ENCODE measurements around the gene HRH3. TPM values are rescaled to one million over a fixed set of nuclear protein-coding genes. Genes with fewer than 3 reads are reported as not detected.

Gene HRH3
- total RNA-seq, 1 donor from 2014 or later, result not detected

DNA sequence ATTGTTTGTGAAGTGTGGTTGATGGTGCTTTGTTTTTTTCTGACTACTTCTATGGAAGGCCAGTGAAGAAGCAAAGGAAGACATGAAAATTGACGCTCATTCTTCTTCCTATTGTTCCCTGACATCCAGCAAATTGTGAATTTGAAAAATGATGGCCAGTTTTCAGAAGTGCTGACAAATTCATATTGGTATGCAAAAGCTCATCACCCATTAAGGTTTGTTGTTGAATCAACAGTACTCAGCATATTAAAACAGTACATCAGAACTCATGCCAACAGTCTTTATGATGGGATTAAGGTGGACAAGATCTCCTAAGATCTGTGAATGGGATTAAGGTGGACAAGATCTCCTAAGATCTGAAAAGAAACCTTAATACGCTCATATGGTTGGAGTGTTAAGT lies 38.3 kb downstream of the HRH3 start:
- DNase-seq (ENCODE audit: extremely low read depth, low read depth, low spot score), result no peak

DNA sequence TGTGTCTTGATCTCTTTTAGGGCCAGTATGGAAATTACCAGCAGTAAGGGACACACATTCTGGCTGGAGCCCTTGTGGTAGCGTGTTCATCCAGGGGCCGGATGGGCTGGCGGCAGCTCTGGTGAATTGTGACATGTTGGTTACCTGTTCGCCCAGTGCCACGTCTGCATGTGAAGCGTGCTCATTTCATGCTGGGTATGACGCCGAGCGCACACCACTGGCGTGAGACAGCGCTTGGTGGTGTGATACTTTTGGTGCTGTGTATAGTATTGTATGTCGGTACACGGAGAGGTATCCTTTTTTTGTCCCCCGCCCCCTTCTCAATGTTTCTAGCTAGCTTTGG lies 40.9 kb downstream of the HRH3 start:
- no peak for DNase-seq (ENCODE audit: extremely low read depth, low read depth, low spot score)

DNA sequence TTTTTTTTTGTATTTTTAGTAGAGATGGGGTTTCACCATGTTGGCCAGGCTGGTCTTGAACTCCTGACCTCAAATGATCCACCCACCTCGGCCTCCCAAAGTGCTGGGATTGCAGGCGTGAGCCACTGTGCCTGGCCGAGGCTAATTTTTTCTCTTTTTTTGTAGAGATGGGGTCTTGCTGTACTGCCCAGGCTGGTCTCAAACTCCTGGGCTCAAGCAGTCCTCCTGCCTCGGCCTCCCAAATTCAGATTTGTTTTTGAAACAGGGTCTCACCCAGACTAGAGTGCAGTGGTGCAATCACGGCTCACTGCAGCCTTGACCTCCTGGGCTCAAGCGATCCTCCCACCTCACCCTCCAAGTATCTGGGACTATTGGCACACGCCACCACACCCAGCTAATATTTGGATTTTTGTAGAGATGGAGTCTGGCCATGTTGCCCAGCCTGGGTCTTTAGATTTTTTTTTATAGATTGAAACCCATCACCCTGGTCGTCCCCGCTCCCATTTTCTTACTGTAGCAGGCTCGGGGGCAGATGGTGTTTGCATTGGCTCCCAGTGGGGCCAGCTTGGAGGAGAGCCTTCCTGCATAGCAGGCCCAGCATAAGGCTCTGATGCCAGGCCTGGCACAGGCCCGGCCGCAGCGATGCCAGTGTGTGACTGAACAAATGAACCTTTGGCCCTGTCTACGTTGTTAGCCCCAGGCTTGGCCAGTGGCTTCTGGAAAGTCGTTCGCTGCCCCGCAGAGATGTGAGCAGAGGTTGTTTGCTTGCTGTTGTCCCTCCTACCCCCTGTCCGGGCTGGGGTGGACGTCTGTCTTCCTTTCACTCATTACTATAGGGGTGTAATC lies 41.5 kb downstream of the HRH3 start:
- no peak for DNase-seq (ENCODE audit: extremely low read depth, low read depth, low spot score)

- no peak for DNase-seq (ENCODE audit: extremely low read depth, low read depth, low spot score)
Measured at GRCh38 chr20:62177307-62177706, 42.8 kb downstream of the HRH3 start.

DNA sequence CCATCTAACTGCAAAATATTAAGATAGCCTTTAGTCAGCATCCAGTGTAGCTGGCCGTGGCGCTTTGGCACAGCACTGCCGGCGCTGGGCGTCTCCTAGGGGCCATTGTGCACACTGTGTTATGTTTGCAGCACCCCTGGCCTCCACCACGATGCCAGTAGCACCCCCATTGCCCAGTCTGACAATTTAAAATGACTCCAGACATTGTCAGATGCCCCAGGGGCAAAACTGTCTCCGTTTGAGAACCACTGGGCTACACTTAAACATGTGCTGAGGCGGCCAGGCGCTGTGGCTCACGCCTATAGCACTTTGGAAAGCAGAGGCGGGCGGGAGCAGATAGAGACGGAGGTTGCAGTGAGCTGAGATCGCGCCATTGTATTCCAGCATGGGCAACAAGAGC lies 43.2 kb downstream of the HRH3 start:
- no peak for DNase-seq (ENCODE audit: extremely low read depth, low read depth, low spot score)

DNA sequence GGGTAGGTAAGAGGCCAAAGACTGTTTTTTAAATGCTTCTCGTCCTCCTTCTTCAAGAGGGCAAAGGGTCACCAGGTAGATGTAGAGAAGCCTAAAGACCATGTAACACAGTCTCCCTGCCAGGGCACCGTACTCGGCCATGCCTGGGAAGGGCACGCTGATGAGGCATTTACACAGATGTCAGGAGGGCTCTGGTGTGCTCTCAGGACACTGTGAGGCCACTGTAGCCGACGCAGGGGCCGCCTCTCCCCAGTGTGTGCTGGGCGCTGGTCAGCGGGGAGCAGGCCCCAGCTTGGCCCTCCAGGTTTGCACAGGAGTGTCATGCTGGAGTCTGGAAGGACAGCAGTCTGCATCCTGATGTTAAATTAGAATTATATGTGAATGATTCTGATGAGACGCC lies 44.4 kb downstream of the HRH3 start:
- no peak for DNase-seq (ENCODE audit: extremely low read depth, low read depth, low spot score)

- DNase-seq (ENCODE audit: extremely low read depth, low read depth, low spot score), result no peak
Measured at GRCh38 chr20:62174870-62175624, 45.0 kb downstream of the HRH3 start.

DNA sequence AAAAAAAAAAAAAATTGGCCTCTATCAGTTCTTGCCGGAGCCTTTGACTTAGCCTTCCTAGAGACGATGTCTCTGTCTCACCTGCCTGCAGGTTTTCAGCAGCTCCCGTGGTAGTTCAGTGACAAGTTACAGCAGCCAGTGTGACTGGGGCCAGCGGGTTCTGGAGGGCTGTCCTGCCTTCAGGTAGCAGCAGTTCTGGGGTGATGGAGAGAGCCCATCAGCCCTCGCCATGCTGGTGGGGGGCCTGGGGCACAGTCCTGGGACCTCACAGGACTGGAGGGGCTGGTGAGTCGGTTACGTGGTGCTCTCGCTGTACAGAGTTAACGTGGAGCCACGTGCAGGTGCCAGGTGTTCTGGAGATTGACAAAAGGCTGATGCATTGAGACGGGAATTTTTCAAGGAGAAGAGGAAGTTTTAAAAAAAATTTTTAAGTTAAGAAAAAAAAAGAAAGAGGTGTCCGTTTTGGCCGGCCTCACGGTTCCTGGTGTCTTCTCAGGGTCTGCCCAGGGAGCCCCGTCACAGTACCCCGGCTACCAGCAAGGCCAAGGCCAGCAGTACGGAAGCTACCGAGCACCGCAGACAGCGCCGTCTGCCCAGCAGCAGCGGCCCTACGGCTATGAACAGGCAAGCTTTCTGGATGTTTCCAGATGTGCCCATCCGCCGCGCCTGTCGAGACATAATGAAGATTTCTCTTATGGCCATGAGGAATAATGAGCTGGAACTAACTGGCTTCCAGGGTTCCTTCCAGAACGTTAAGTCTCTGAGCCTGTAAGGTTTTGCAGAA lies 45.9 kb downstream of the HRH3 start:
- DNase-seq (ENCODE audit: extremely low read depth, low read depth, low spot score), result no peak

GRCh38 chr20:62172666-62173065 lies 47.4 kb downstream of the HRH3 start:
- no peak for DNase-seq (ENCODE audit: extremely low read depth, low read depth, low spot score)

- no peak for DNase-seq (ENCODE audit: extremely low read depth, low read depth, low spot score)
Measured at GRCh38 chr20:62171245-62171644, 48.8 kb downstream of the HRH3 start.

GRCh38 chr20:62170536-62170935 lies 49.5 kb downstream of the HRH3 start:
- no peak for DNase-seq (ENCODE audit: extremely low read depth, low read depth, low spot score)

DNA sequence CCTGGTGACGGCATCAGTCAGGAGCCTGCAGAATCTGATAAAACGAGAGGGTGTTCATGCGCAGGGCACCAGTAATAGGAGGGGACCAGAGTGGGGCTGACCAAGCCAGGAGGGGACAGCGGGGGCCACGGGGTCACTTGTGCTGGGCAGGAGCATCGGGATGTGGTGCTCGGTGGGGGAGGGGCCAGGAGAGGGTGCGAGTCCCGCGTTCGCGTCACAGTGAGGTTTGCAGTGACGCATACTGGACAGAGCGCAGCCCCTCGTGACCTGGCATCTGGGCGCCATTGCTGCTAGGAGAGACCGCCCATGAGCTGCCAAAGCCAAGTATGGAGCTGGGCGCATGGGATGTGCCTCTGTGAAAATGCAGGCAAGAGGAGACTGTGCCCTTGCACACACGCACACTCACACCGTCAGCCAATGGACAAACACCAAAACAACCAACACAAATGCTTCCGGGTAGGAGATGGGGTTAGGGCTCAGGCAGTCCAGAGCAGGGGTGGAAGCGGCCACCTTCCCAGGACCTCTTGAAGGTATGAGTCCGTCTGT lies 51.1 kb downstream of the HRH3 start:
- DNase-seq (ENCODE audit: extremely low read depth, low read depth, low spot score), result no peak

- no peak for DNase-seq (ENCODE audit: extremely low read depth, low read depth, low spot score)
Measured at GRCh38 chr20:62168061-62168460, 52.0 kb downstream of the HRH3 start.

GRCh38 chr20:62167474-62167873 lies 52.6 kb downstream of the HRH3 start:
- no peak for DNase-seq (ENCODE audit: extremely low read depth, low read depth, low spot score)

- DNase-seq (ENCODE audit: extremely low read depth, low read depth, low spot score), result no peak
Measured at GRCh38 chr20:62165762-62166399, 54.2 kb downstream of the HRH3 start.

Other genes starting within 250 kb of the HRH3 start
- gene TAF4, start 154.4 kb downstream of the HRH3 start, total RNA-seq, result 13.3 and 21.2 TPM in 2 replicates
- 23.1 and 25.0 TPM in 2 replicates for gene LSM14B, start 97.8 kb downstream of the HRH3 start, total RNA-seq
- 422 and 425 TPM in 2 replicates for gene PSMA7, start 76.9 kb downstream of the HRH3 start, total RNA-seq
- gene SS18L1, start 76.5 kb downstream of the HRH3 start, total RNA-seq, result 16.1 and 17.1 TPM in 2 replicates
- 17.8 and 26.4 TPM in 2 replicates for gene MTG2, start 37.2 kb downstream of the HRH3 start, total RNA-seq
- gene OSBPL2, start 18.2 kb upstream of the HRH3 start, total RNA-seq, result 19.9 and 25.8 TPM in 2 replicates
- gene ADRM1, start 82.7 kb upstream of the HRH3 start, total RNA-seq, result 197 and 227 TPM in 2 replicates
- 283 and 453 TPM in 2 replicates for gene LAMA5, start 147.0 kb upstream of the HRH3 start, total RNA-seq
- gene RPS21, start 166.8 kb upstream of the HRH3 start, total RNA-seq, result 1,159 and 2,475 TPM in 2 replicates
- gene CABLES2, start 187.0 kb upstream of the HRH3 start, total RNA-seq, result 7.8 and 9.6 TPM in 2 replicates
- gene RBBP8NL, start 207.3 kb upstream of the HRH3 start, total RNA-seq, result not detected in 2 replicates